Panc1 (cell line): ENCODE results near the gene IL1R1. TPM values are rescaled to one million over a fixed set of nuclear protein-coding genes. Genes with fewer than 3 reads are reported as not detected.

Experiments
- ATAC-seq: fragments of 200-7000 bp; cut with Tn5 transposase; 2 replicates; pipeline ENCODE4 v1.9.1; 2020; ENCODE audit warnings: mild to moderate bottlenecking, moderate library complexity
- BruUV-seq: library from RNA; stranded (reverse); fragments of 400-500 nt; replicated peaks from 2 replicates; lab custom pipeline; 2021; lab: Mats Ljungman, UMichigan
- CTCF ChIA-PET: fragments of 300-600 bp; sonication (Branson Sonifier 250); formaldehyde crosslinking; loops from one replicate; lab custom pipeline; 2022; ENCODE audit warnings: antibody characterized with exemption; lab: Charles Lee
- POLR2A ChIA-PET: fragments of 300-600 bp; sonication (Branson Sonifier 250); formaldehyde crosslinking; loops from one replicate; lab custom pipeline; 2022; ENCODE audit warnings: antibody characterized with exemption; lab: Charles Lee
- DNase-seq: peaks from one replicate; pipeline ENCODE4 v3.0.0-alpha.2; 2010; ENCODE audit warnings: low read depth, low spot score
- H3K27ac ChIP-seq: 2 replicates; pipeline ENCODE4 v1.5.1; 2011; ENCODE audit warnings: mild to moderate bottlenecking, low read length, inconsistent platforms
- H3K27me3 ChIP-seq: fragments of 200-500 bp; sonication (Bioruptor generic); 2 replicates; pipeline ENCODE4 v1.6.0; 2014; ENCODE audit warnings: low read length, inconsistent platforms; ENCODE audit not compliant: control insufficient read depth, insufficient read depth
- H3K36me3 ChIP-seq: fragments of 200-500 bp; sonication (Bioruptor generic); 2 replicates; pipeline ENCODE4 v1.5.1; 2014; ENCODE audit warnings: inconsistent platforms, mild to moderate bottlenecking, low read length, moderate library complexity; ENCODE audit not compliant: control insufficient read depth, insufficient read depth
- H3K4me1 ChIP-seq: 2 replicates; pipeline ENCODE4 v1.5.1; 2011; ENCODE audit warnings: inconsistent platforms, mild to moderate bottlenecking, low read length, moderate library complexity; ENCODE audit not compliant: control insufficient read depth, insufficient read depth
- H3K4me3 ChIP-seq, 2 experiments: 2 replicates each; pipeline ENCODE4 v1.5.1; 2011 to 2012; ENCODE audit warnings: low read depth in 2 of 2, low read length in 2 of 2, mild to moderate bottlenecking in 2 of 2, inconsistent platforms in 1 of 2, moderate library complexity in 1 of 2
- H3K9me3 ChIP-seq: fragments of 200-500 bp; sonication (Bioruptor generic); 2 replicates; pipeline ENCODE4 v1.5.1; 2014; ENCODE audit warnings: low read depth, mild to moderate bottlenecking, inconsistent platforms, low read length, moderate library complexity; ENCODE audit not compliant: control insufficient read depth, insufficient read depth
- CTCF ChIP-seq: fragments of 450-650 bp; IDR thresholded peaks from 2 replicates; pipeline ENCODE4 v1.5.1; 2017; ENCODE audit warnings: mild to moderate bottlenecking
- POLR2AphosphoS5 ChIP-seq: IDR thresholded peaks from 2 replicates; pipeline ENCODE4 v1.6.1; 2012; ENCODE audit warnings: mild to moderate bottlenecking, low read depth, low read length, moderate library complexity
- REST ChIP-seq, 2 experiments: IDR thresholded peaks; 2 replicates each; pipeline ENCODE4 v1.6.1; 2011 to 2012; ENCODE audit warnings: low read depth in 2 of 2, control low read depth in 1 of 2, low read length in 1 of 2, mild to moderate bottlenecking in 1 of 2, moderate library complexity in 1 of 2; ENCODE audit not compliant: insufficient read depth in 1 of 2
- SIN3A ChIP-seq: IDR thresholded peaks from 2 replicates; pipeline ENCODE4 v1.6.1; 2012; ENCODE audit warnings: low read depth, mild to moderate bottlenecking, low read length, moderate library complexity, borderline replicate concordance; ENCODE audit not compliant: insufficient read depth
- TCF7L2 ChIP-seq: IDR thresholded peaks from 2 replicates; pipeline ENCODE4 v1.6.1; 2011; ENCODE audit warnings: mild to moderate bottlenecking, low read depth, low read length, inconsistent platforms
- in situ Hi-C: cut with HindIII; loops from 2 replicates; pipeline ENCODE4 v1.10.0; 2016; ENCODE audit warnings: low sequenced_read_pairs, low pct_unique_long_range_greater_than_20kb
- intact Hi-C: fragments of 100-400 bp; cut with micrococcal nuclease; formaldehyde crosslinking; loops from one replicate; pipeline ENCODE4 v1.10.0; 2022; ENCODE audit not compliant: unreplicated experiment
- total RNA-seq: library from RNA; stranded (reverse); gene quantifications from one replicate; pipeline ENCODE4 v1.2.1, GENCODE V29; 2021; ENCODE audit not compliant: unreplicated experiment

IL1R1 gene
- total RNA-seq, 1 experiment from 2014 or later: 7.1 TPM

- Histone ChIP-seq H3K27ac (no peak overlapping the region), H3K4me1 (no peaks in the 10 kb centered on the region), H3K36me3 (no peaks in the 10 kb centered on the region), H3K9me3 (no peaks in the 10 kb centered on the region), H3K4me3 (no peak overlapping the region), H3K27me3 (no peaks in the 10 kb centered on the region; the same call in 1 of the 2 replicates)
- in situ Hi-C loops: no loop called here
- no TSS peak for BruUV-seq
- ChIA-PET POLR2A (no interaction called here), CTCF (no interaction called here)
- intact Hi-C loops: no loop called here
- ATAC-seq (no peak), DNase-seq (no peak)
- TF ChIP-seq SIN3A: no peak
- TF ChIP-seq CTCF: no peak
- no peak for TF ChIP-seq TCF7L2
- TF ChIP-seq POLR2AphosphoS5: no peak
- TF ChIP-seq REST (IDR thresholded peaks at IDR 0.05; ENCODE audit: insufficient read depth in 1 of 2, low read depth in 2 of 2, low read length in 1 of 2): no peak
These were observed 41.5 kb downstream of the IL1R1 start for GRCh38 chr2:102184018-102184417.

- in situ Hi-C loops: no loop called here
- no peak for TF ChIP-seq CTCF
- no peak for TF ChIP-seq TCF7L2
- no peak for TF ChIP-seq REST (IDR thresholded peaks at IDR 0.05; ENCODE audit: insufficient read depth in 1 of 2, low read depth in 2 of 2, low read length in 1 of 2)
- no peak for TF ChIP-seq POLR2AphosphoS5
- TF ChIP-seq SIN3A: no peak
- DNase-seq (no peak), ATAC-seq (no peak)
- no TSS peak for BruUV-seq
- H3K27ac ChIP-seq: no peak overlapping the region
- H3K36me3 ChIP-seq: no peaks in the 10 kb centered on the region
- intact Hi-C loops: no loop called here
- H3K4me3 ChIP-seq: no peak overlapping the region
- H3K4me1 ChIP-seq: no peaks in the 10 kb centered on the region
- no peaks in the 10 kb centered on the region; the same call in 1 of the 2 replicates for H3K27me3 ChIP-seq
- H3K9me3 ChIP-seq: no peaks in the 10 kb centered on the region
- CTCF ChIA-PET: interaction anchor here (0.7 kb wide), 1 partner anchor 46 kb away, joined by 6 read pairs; no protein-coding TSS in a partner anchor
- POLR2A ChIA-PET: no interaction called here
These were observed 42.0 kb downstream of the IL1R1 start for GRCh38 chr2:102184568-102184967.
